Mesenchymal stem cell (in vitro differentiated cells and primary cell): ENCODE results near the gene CDH4.
A peak's percentile ranks its signal among the peaks of the same experiment; 100 is the strongest.

ENCODE experiments used
- DNase-seq: peaks from one replicate; pipeline ENCODE4 v3.0.0-alpha.2; 2013
- H2AFZ ChIP-seq: one replicate; pipeline ENCODE4 v1.6.1; 2013; ENCODE audit warnings: low read depth, mild to moderate bottlenecking, control low read depth, inconsistent platforms, low read length, moderate library complexity
- H2AK5ac ChIP-seq: 2 replicates; pipeline ENCODE4 v1.6.1; 2013; ENCODE audit warnings: low read length, moderate library complexity, mild to moderate bottlenecking, inconsistent platforms; ENCODE audit not compliant: severe bottlenecking
- H2BK120ac ChIP-seq: one replicate; pipeline ENCODE4 v1.6.1; 2013; ENCODE audit warnings: low read depth, mild to moderate bottlenecking, inconsistent platforms, low read length, moderate library complexity
- H2BK12ac ChIP-seq, 2 experiments: one replicate each; pipeline ENCODE4 v1.6.1; 2013; ENCODE audit warnings: inconsistent platforms in 2 of 2, low read length in 2 of 2, mild to moderate bottlenecking in 2 of 2, moderate library complexity in 2 of 2, control low read depth in 1 of 2
- H2BK15ac ChIP-seq: one replicate; pipeline ENCODE4 v1.6.1; 2013; ENCODE audit warnings: mild to moderate bottlenecking, low read depth, inconsistent platforms; ENCODE audit not compliant: poor library complexity, severe bottlenecking
- H2BK5ac ChIP-seq: 2 replicates; pipeline ENCODE4 v1.6.1; 2013; ENCODE audit warnings: low read depth, mild to moderate bottlenecking, low read length, control low read depth, inconsistent platforms; ENCODE audit not compliant: poor library complexity, severe bottlenecking
- H3K14ac ChIP-seq, 2 experiments: one replicate each; pipeline ENCODE4 v1.6.1; 2013; ENCODE audit warnings: inconsistent platforms in 2 of 2, low read length in 2 of 2, control low read depth in 1 of 2, mild to moderate bottlenecking in 1 of 2, moderate library complexity in 1 of 2
- H3K18ac ChIP-seq, 2 experiments: one replicate each; pipeline ENCODE4 v1.6.1; 2013; ENCODE audit warnings: inconsistent platforms in 2 of 2, low read length in 2 of 2, control low read depth in 1 of 2, low read depth in 1 of 2, mild to moderate bottlenecking in 1 of 2
- H3K23ac ChIP-seq, 2 experiments: one replicate each; pipeline ENCODE4 v1.6.1; 2013; ENCODE audit warnings: inconsistent platforms in 2 of 2, low read length in 2 of 2, mild to moderate bottlenecking in 2 of 2, moderate library complexity in 2 of 2, control low read depth in 1 of 2
- H3K27ac ChIP-seq: 2 replicates; pipeline ENCODE4 v1.5.1; 2013; ENCODE audit warnings: mild to moderate bottlenecking, moderate library complexity, low read length, control low read depth, inconsistent platforms; ENCODE audit not compliant: poor library complexity, severe bottlenecking
- H3K27me3 ChIP-seq, 2 experiments: 2 replicates each; pipeline versions ENCODE4 v1.6.1 to v1.7.0; 2013; ENCODE audit warnings: low read length in 2 of 2, mild to moderate bottlenecking in 2 of 2, moderate library complexity in 2 of 2, control low read depth in 1 of 2, inconsistent platforms in 1 of 2; ENCODE audit not compliant: control insufficient read depth in 1 of 2, insufficient read depth in 1 of 2
- H3K36me3 ChIP-seq, 2 experiments: 2 replicates each; pipeline versions ENCODE4 v1.6.1 to v1.7.0; 2013; ENCODE audit warnings: low read length in 2 of 2, control low read depth in 1 of 2, inconsistent platforms in 1 of 2, low read depth in 1 of 2, mild to moderate bottlenecking in 1 of 2; ENCODE audit not compliant: insufficient read depth in 2 of 2, control insufficient read depth in 1 of 2
- H3K4ac ChIP-seq, 2 experiments: one replicate each; pipeline ENCODE4 v1.6.1; 2013; ENCODE audit warnings: inconsistent platforms in 2 of 2, low read length in 2 of 2, mild to moderate bottlenecking in 2 of 2, moderate library complexity in 2 of 2, control low read depth in 1 of 2, low read depth in 1 of 2
- H3K4me1 ChIP-seq: 2 replicates; pipeline ENCODE4 v1.6.1; 2013; ENCODE audit warnings: low read depth, low read length, control low read depth; ENCODE audit not compliant: control insufficient read depth, insufficient read depth
- H3K4me2 ChIP-seq: 2 replicates; pipeline ENCODE4 v1.6.1; 2013; ENCODE audit warnings: low read length, mild to moderate bottlenecking, inconsistent platforms; ENCODE audit not compliant: poor library complexity, severe bottlenecking
- H3K4me3 ChIP-seq, 2 experiments: 2 replicates each; pipeline versions ENCODE4 v1.5.1 to v1.7.0; 2013; ENCODE audit warnings: low read length in 2 of 2, mild to moderate bottlenecking in 2 of 2, control low read depth in 1 of 2, low read depth in 1 of 2; ENCODE audit not compliant: insufficient read depth in 1 of 2
- H3K79me1 ChIP-seq: replicated peaks from 2 replicates; pipeline ENCODE4 v1.6.1; 2013; ENCODE audit warnings: mild to moderate bottlenecking, control low read depth, low read length, inconsistent platforms; ENCODE audit not compliant: poor library complexity, severe bottlenecking
- H3K9ac ChIP-seq: 2 replicates; pipeline ENCODE4 v1.7.0; 2013; ENCODE audit warnings: mild to moderate bottlenecking, low read length, moderate library complexity
- H3K9me3 ChIP-seq: 2 replicates; pipeline ENCODE4 v1.7.0; 2013; ENCODE audit warnings: mild to moderate bottlenecking, low read length; ENCODE audit not compliant: control insufficient read depth
- H4K8ac ChIP-seq: one replicate; pipeline ENCODE4 v1.6.1; 2013; ENCODE audit warnings: inconsistent platforms, mild to moderate bottlenecking, low read length, moderate library complexity
- H4K91ac ChIP-seq: one replicate; pipeline ENCODE4 v1.6.1; 2013; ENCODE audit warnings: mild to moderate bottlenecking, low read length, inconsistent platforms
- WGBS: methylation state at CpG from one replicate; pipeline ENCODE4 v1.1.7; 2013; ENCODE audit warnings: mixed read lengths; 5-methylcytosine and 5-hydroxymethylcytosine counted together

The CDH4 gene

DNA sequence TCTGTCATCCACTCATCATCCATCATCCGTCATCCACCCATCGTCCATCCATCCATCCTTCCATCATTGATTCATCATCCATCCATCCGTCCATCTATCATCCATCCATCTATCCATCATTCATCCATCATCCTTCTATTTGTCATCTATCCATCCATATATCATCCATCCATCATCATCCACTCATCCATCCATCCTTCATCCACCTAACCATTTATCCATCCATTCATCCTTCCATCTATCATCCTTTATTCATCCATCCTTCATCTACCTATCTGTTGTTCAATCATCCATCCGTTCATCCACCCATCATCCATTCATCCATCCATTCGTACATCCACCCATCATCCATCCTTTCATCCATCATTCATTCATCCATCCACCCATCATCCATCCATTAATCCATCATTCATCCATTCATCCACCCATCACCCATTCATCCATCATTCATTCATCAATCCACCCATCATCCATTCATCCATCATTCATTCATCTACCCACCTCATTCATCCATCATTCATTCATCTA lies 266.4 kb downstream of the CDH4 start:
- 95% methylated on average over 5 of the region's 5 CpGs for WGBS

DNA sequence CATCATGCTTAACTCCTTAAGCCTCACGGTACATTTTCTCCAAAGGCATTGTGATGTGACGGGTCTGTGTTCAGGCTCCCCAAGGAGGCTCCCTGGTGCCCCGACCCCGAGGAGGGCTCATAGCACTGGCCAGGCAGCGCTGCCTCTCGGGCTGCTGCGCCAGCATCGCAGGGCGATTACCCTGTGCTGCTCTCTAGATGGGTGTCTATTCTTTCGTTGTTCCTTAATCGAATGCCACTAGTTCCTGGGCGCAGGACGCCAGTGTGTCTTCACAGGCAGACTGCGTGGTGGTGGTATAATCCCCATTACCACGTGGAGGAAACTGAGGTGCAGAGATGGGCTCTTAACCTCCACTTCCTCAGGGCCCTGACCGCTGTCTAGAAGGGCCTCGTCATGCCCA lies 267.4 kb downstream of the CDH4 start:
- no peak overlapping the region for H4K8ac ChIP-seq
- 94% methylated on average over 17 of the region's 17 CpGs for WGBS
- H3K23ac ChIP-seq: no peak overlapping the region
- H3K4me3 ChIP-seq: no peak overlapping the region
- H3K27me3 ChIP-seq: peaks cover 0 to 25% of the 10 kb centered on the region in 2 experiments
- H3K18ac ChIP-seq: no peak overlapping the region
- H3K79me1 ChIP-seq: no peaks in the 10 kb centered on the region
- no peak overlapping the region for H3K4me2 ChIP-seq
- no peak overlapping the region for H2BK15ac ChIP-seq
- no peak overlapping the region for H3K27ac ChIP-seq
- peaks cover 33% of the 10 kb centered on the region for H3K4me1 ChIP-seq
- no peak overlapping the region for H2BK5ac ChIP-seq
- no peak overlapping the region for H2BK12ac ChIP-seq
- H3K4ac ChIP-seq: no peak overlapping the region
- H3K36me3 ChIP-seq: no peaks in the 10 kb centered on the region
- H2AFZ ChIP-seq: no peak overlapping the region
- no peak for DNase-seq
- H2BK120ac ChIP-seq: no peak overlapping the region
- H3K9me3 ChIP-seq: no peaks in the 10 kb centered on the region
- H3K9ac ChIP-seq: no peak overlapping the region
- no peak overlapping the region for H4K91ac ChIP-seq
- H3K14ac ChIP-seq: no peak overlapping the region
- no peak overlapping the region for H2AK5ac ChIP-seq

More for the DNA sequence above, 266.4 kb downstream of the CDH4 start:
- no peak for DNase-seq
- H3K4me3 ChIP-seq: no peak overlapping the region
- H4K91ac ChIP-seq: no peak overlapping the region
- no peak overlapping the region for H2BK5ac ChIP-seq
- H3K27me3 ChIP-seq: peaks cover 0 to 21% of the 10 kb centered on the region in 2 experiments
- H2AFZ ChIP-seq: no peak overlapping the region
- no peaks in the 10 kb centered on the region for H3K79me1 ChIP-seq
- no peaks in the 10 kb centered on the region for H3K36me3 ChIP-seq
- H3K23ac ChIP-seq: no peak overlapping the region
- peaks cover 38% of the 10 kb centered on the region for H3K4me1 ChIP-seq
- no peaks in the 10 kb centered on the region for H3K9me3 ChIP-seq
- no peak overlapping the region for H3K14ac ChIP-seq
- H3K18ac ChIP-seq: no peak overlapping the region
- H3K4ac ChIP-seq: no peak overlapping the region
- no peak overlapping the region for H2BK120ac ChIP-seq
- H2AK5ac ChIP-seq: no peak overlapping the region
- H2BK15ac ChIP-seq: no peak overlapping the region
- H2BK12ac ChIP-seq: no peak overlapping the region
- no peak overlapping the region for H3K9ac ChIP-seq
- no peak overlapping the region for H3K27ac ChIP-seq
- H4K8ac ChIP-seq: no peak overlapping the region
- no peak overlapping the region for H3K4me2 ChIP-seq

DNA sequence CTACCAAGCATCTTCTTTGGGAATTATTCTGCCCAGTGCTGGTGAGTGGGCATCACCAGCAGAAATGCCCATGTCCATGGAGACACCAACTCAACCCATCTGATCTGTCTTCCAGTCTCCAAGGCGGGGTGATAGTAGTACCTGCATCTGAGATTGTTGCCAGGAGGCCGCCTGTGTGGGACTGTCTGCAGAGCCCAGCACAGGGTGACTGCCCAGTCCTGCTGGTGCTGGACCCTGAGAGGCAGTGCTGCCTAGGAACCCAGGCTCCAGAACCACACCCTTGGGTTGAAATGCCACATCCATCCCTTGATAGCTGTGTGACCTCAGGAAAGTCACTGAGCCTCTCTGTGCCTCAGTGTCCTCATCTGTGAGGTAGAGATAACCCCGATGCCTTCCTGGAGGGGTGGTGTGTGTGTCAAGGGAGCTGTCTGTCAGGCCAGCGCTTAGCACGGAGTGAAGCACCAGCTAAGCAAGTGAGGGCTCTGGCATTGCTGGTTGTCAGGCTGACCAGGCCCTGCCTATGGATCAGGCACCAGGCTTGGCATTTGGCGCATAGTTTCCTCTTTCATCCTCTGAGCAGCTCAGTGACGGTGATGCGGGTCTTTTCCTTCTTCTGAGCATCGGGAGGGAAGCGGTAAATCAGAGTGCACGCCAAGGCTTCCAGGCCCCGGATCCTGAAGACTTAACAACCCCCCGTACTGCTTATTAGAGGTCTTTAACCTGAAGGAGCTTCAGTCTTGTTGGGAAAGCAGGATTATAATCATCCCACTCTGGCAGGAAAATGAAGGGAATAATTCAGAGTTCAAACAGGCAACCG lies 268.2 kb downstream of the CDH4 start:
- Histone ChIP-seq H3K36me3 (no peaks in the 10 kb centered on the region), H3K4ac (no peak overlapping the region), H3K27ac (no peak overlapping the region), H3K14ac (no peak overlapping the region), H3K9ac (no peak overlapping the region), H2BK12ac (no peak overlapping the region), H3K4me1 (peaks cover 25% of the 10 kb centered on the region), H2BK120ac (no peak overlapping the region), H2BK5ac (no peak overlapping the region), H3K4me2 (no peak overlapping the region), H2AK5ac (no peak overlapping the region), H3K23ac (no peak overlapping the region), H2BK15ac (no peak overlapping the region), H2AFZ (no peak overlapping the region), H4K91ac (no peak overlapping the region), H4K8ac (no peak overlapping the region), H3K79me1 (no peaks in the 10 kb centered on the region), H3K4me3 (no peak overlapping the region), H3K18ac (no peak overlapping the region), H3K27me3 (peaks cover 0 to 23% of the 10 kb centered on the region in 2 experiments), H3K9me3 (no peaks in the 10 kb centered on the region)
- no peak for DNase-seq
- WGBS: 94% methylated on average over 14 of the region's 14 CpGs

DNA sequence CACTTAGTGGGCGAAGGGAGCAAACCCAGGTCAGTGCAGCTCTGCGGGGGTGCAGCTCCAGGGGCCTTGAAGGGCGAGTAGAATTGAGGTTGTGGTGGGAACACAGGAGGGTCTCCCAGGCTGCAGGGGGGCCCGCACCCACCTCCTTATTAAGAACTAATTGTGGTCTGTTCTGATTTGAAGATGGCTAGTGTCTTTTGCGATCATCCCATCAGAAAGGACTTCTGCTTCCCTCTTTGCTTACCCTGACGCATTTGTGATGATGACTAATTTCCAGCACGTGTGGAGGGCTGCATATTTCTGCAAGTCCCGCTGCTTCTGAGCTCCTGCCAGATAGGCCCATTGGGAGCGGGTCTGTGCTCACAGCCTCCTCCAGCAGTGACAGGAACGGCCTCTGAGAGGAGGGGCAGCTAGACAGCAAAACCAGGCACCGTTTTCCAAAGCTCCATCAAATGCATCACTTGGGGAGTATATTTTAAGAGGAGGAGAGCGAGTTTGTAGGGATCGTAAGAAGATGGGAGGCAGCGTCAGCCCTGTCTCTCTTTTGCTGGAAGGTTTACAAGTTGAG lies 268.9 kb downstream of the CDH4 start:
- H3K18ac ChIP-seq: no peak overlapping the region
- H2BK12ac ChIP-seq: no peak overlapping the region
- no peak overlapping the region for H3K14ac ChIP-seq
- H2BK15ac ChIP-seq: no peak overlapping the region
- H3K4me1 ChIP-seq: peaks cover 22% of the 10 kb centered on the region
- H3K27me3 ChIP-seq: peaks cover 4 to 18% of the 10 kb centered on the region in 2 experiments
- no peak overlapping the region for H2BK5ac ChIP-seq
- no peak overlapping the region for H4K8ac ChIP-seq
- no peak overlapping the region for H3K27ac ChIP-seq
- DNase-seq: peak; percentile 89
- no peak overlapping the region for H4K91ac ChIP-seq
- no peak overlapping the region for H3K4ac ChIP-seq
- H3K9me3 ChIP-seq: no peaks in the 10 kb centered on the region
- no peaks in the 10 kb centered on the region for H3K36me3 ChIP-seq
- no peak overlapping the region for H2AK5ac ChIP-seq
- H3K9ac ChIP-seq: no peak overlapping the region
- H2BK120ac ChIP-seq: no peak overlapping the region
- H3K4me2 ChIP-seq: peak overlapping the region; percentile 29
- no peaks in the 10 kb centered on the region for H3K79me1 ChIP-seq
- no peak overlapping the region for H3K23ac ChIP-seq
- peak overlapping the region in 1 of 2 experiments; percentile 30 for H3K4me3 ChIP-seq
- 35% methylated on average over 14 of the region's 14 CpGs for WGBS
- H2AFZ ChIP-seq: no peak overlapping the region
